Cardiac muscle cell (in vitro differentiated cells and primary cell): ENCODE data around the gene RBMXL3. TPM values are rescaled to one million over a fixed set of nuclear protein-coding genes. Genes with fewer than 3 reads are reported as not detected.

Experiments
- DNase-seq, 2 donors: peaks; one replicate each; pipeline versions ENCODE4 v3.0.0 to v3.0.0-alpha.2; 2010 to 2017; ENCODE audit warnings: low read depth in 1 of 2, low spot score in 1 of 2
- H3K27ac ChIP-seq: fragments of 200-600 bp; sonication (generic); 2 replicates; pipeline ENCODE4 v1.5.1; 2016
- H3K27me3 ChIP-seq: fragments of 200-600 bp; sonication (generic); 2 replicates; pipeline ENCODE4 v1.6.0; 2016; ENCODE audit warnings: control low read depth
- H3K36me3 ChIP-seq: fragments of 200-600 bp; sonication (generic); 2 replicates; pipeline ENCODE4 v1.5.1; 2016; ENCODE audit warnings: control low read depth
- H3K4me1 ChIP-seq: fragments of 200-600 bp; sonication (generic); 2 replicates; pipeline ENCODE4 v1.8.1; 2017; ENCODE audit warnings: low read depth, mild to moderate bottlenecking, mixed run types
- H3K4me3 ChIP-seq: fragments of 200-600 bp; sonication (generic); 2 replicates; pipeline ENCODE4 v1.5.1; 2016; ENCODE audit warnings: mild to moderate bottlenecking
- H3K9me3 ChIP-seq: fragments of 200-600 bp; sonication (generic); 2 replicates; pipeline ENCODE4 v1.5.1; 2017; ENCODE audit warnings: low read depth, mild to moderate bottlenecking, control low read depth
- CTCF ChIP-seq: IDR thresholded peaks from 2 replicates; pipeline ENCODE4 v1.5.1; 2012; ENCODE audit warnings: low read depth, mild to moderate bottlenecking, low read length
- polyA plus RNA-seq: library from polyadenylated mRNA; unstranded; fragments of >200 nt; fragmentation: Nextera tagmentation; extraction: Ambion mirVana; gene quantifications from 2 replicates; pipeline ENCODE4 v1.2.1, GENCODE V29; 2016
- total RNA-seq: library from RNA; depleted of rRNA; stranded (reverse); fragments of >200 nt; gene quantifications from 2 replicates; pipeline ENCODE4 v1.2.3, GENCODE V29; 2016

The RBMXL3 gene
- total and polyA plus RNA-seq, 2 experiments from 2014 or later = not detected

- H3K36me3 ChIP-seq = no peaks in the 10 kb centered on the region
- TF ChIP-seq CTCF = no peak
- H3K4me3 ChIP-seq = no peak overlapping the region
- H3K27me3 ChIP-seq = no peaks in the 10 kb centered on the region
- no peak overlapping the region for H3K27ac ChIP-seq
- no peak for DNase-seq
- peaks cover 3% of the 10 kb centered on the region for H3K4me1 ChIP-seq
- H3K9me3 ChIP-seq = no peaks in the 10 kb centered on the region
Observed at GRCh38 chrX:115229337-115230003, 40.3 kb downstream of the RBMXL3 start.

GRCh38 chrX:115232933-115233496 lies 43.8 kb downstream of the RBMXL3 start:
- H3K27me3 ChIP-seq = no peaks in the 10 kb centered on the region
- H3K36me3 ChIP-seq = no peaks in the 10 kb centered on the region
- H3K27ac ChIP-seq = no peak overlapping the region
- no peaks in the 10 kb centered on the region for H3K9me3 ChIP-seq
- peak overlapping the region; percentile 94 for H3K4me3 ChIP-seq
- peak in 1 of 2 donors; percentile 1 for DNase-seq
- no peak for TF ChIP-seq CTCF
- peaks cover 5% of the 10 kb centered on the region for H3K4me1 ChIP-seq

- Histone ChIP-seq H3K4me1 (peaks cover 5% of the 10 kb centered on the region), H3K9me3 (no peaks in the 10 kb centered on the region), H3K27me3 (no peaks in the 10 kb centered on the region), H3K36me3 (no peaks in the 10 kb centered on the region), H3K27ac (no peak within 1 kb of the TSS), H3K4me3 (peak within 1 kb of the TSS; percentile 94)
- DNase-seq = peak; percentile 55 to 83
- TF ChIP-seq CTCF = no peak
Observed at GRCh38 chrX:115233497-115234455, 44.6 kb downstream of the RBMXL3 start, which contains the start of gene LRCH2. TSS of gene LRCH2 (minus strand) at chrX:115234096. CDS start at chrX:115234041, 55 bp downstream.

GRCh38 chrX:115234461-115234860 lies 45.3 kb downstream of the RBMXL3 start:
- no peaks in the 10 kb centered on the region for H3K9me3 ChIP-seq
- H3K4me3 ChIP-seq = peak overlapping the region; percentile 94
- H3K36me3 ChIP-seq = no peaks in the 10 kb centered on the region
- no peak for TF ChIP-seq CTCF
- H3K27ac ChIP-seq = no peak overlapping the region
- no peaks in the 10 kb centered on the region for H3K27me3 ChIP-seq
- DNase-seq = no peak
- peaks cover 5% of the 10 kb centered on the region for H3K4me1 ChIP-seq

GRCh38 chrX:115236560-115236959 lies 47.4 kb downstream of the RBMXL3 start:
- no peak for DNase-seq
- Histone ChIP-seq H3K4me3 (no peak overlapping the region), H3K9me3 (no peaks in the 10 kb centered on the region), H3K36me3 (no peaks in the 10 kb centered on the region), H3K27ac (no peak overlapping the region), H3K27me3 (no peaks in the 10 kb centered on the region), H3K4me1 (peaks cover 5% of the 10 kb centered on the region)
- TF ChIP-seq CTCF = no peak
